Activated CD8-positive, alpha-beta memory T cell treated with anti-CD3 and anti-CD28 coated beads, Interleukin-2, amount 10 ng/mL, durations not matched to agents 7 days and 5 days (primary cell): Measurements from ENCODE around the gene ZHX3. TPM values are rescaled to one million over a fixed set of nuclear protein-coding genes. Genes with fewer than 3 reads are reported as not detected.

Experiments
- ATAC-seq: fragments of 150-1000 bp; cut with Tn5 transposase; one replicate; pipeline ENCODE4 v1.10.0; 2021; ENCODE audit warnings: moderate library complexity
- CTCF ChIA-PET: fragments of 350-600 bp; sonication (Branson Sonifier 250); formaldehyde crosslinking; loops from one replicate; lab custom pipeline; 2021; ENCODE audit warnings: antibody characterized with exemption; lab: Charles Lee
- DNase-seq: peaks from one replicate; pipeline ENCODE4 v3.0.0-alpha.2; 2020
- H3K27ac Mint-ChIP-seq: one replicate; pipeline ENCODE4 v1.8.0; 2021; ENCODE audit warnings: mild to moderate bottlenecking, mixed read lengths
- H3K27me3 Mint-ChIP-seq: one replicate; pipeline ENCODE4 v1.8.0; 2021; ENCODE audit warnings: mixed read lengths
- H3K36me3 Mint-ChIP-seq: one replicate; pipeline ENCODE4 v1.8.0; 2021; ENCODE audit warnings: mild to moderate bottlenecking, mixed read lengths
- H3K4me1 Mint-ChIP-seq: one replicate; pipeline ENCODE4 v1.8.0; 2021; ENCODE audit warnings: mixed read lengths
- H3K4me3 Mint-ChIP-seq: one replicate; pipeline ENCODE4 v1.8.0; 2021; ENCODE audit warnings: mild to moderate bottlenecking, moderate library complexity, mixed read lengths
- H3K9me3 Mint-ChIP-seq: one replicate; pipeline ENCODE4 v1.8.0; 2022; ENCODE audit warnings: low read depth, mixed read lengths
- total RNA-seq, 2 experiments: library from RNA; stranded (reverse); gene quantifications; one replicate each; pipeline ENCODE4 v1.2.3, GENCODE V29; 2021

Gene ZHX3, protein sequence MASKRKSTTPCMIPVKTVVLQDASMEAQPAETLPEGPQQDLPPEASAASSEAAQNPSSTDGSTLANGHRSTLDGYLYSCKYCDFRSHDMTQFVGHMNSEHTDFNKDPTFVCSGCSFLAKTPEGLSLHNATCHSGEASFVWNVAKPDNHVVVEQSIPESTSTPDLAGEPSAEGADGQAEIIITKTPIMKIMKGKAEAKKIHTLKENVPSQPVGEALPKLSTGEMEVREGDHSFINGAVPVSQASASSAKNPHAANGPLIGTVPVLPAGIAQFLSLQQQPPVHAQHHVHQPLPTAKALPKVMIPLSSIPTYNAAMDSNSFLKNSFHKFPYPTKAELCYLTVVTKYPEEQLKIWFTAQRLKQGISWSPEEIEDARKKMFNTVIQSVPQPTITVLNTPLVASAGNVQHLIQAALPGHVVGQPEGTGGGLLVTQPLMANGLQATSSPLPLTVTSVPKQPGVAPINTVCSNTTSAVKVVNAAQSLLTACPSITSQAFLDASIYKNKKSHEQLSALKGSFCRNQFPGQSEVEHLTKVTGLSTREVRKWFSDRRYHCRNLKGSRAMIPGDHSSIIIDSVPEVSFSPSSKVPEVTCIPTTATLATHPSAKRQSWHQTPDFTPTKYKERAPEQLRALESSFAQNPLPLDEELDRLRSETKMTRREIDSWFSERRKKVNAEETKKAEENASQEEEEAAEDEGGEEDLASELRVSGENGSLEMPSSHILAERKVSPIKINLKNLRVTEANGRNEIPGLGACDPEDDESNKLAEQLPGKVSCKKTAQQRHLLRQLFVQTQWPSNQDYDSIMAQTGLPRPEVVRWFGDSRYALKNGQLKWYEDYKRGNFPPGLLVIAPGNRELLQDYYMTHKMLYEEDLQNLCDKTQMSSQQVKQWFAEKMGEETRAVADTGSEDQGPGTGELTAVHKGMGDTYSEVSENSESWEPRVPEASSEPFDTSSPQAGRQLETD
- total RNA-seq, result 10 to 100 TPM; 11.4 to 13.3 TPM

DNA sequence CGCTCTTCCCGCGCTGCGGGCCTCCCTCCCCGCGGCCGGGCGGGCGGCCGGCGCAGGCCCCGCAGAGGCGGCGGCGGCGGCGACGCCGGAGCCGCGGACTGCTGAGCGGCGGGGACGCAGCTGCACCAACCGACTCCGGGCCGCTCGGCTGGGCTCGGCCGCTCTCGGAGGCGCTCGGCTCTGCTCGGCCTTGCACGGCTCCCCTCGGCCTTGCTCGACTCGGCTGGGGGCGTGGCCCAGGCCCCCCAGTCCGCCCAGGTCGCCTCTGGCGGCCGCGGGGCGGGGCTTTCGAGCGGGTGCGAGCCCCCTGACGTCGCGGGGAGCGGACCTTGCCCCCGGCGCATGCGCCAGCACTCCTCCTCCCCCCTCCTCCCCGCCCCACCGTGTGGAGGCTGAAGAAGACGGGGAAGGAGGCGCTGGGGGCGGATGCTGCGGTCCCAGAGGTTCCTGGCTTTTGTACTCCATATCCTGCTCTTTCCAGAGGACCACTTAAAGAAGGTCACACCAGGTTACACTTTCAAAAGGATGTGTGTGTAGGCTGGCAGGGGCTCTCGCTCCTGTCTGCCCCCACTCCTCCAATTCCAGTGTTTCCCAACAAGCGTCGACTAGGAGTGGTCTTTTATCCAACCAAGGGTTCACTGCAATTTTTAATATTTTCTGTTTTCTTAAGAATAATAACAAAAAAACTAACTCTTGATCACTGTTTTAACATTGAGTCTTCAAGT lies at the start of gene ZHX3:
TSS of gene ZHX3 (minus strand) at position 186 of the 725 bp plus-strand sequence. CDS start 112,815 bp downstream, outside the sequence.
- DNase-seq, result peak; percentile 98
- H3K9me3 Mint-ChIP-seq, result no peaks in the 10 kb centered on the region
- no peaks in the 10 kb centered on the region for H3K36me3 Mint-ChIP-seq
- peaks cover 25% of the 10 kb centered on the region for H3K4me1 Mint-ChIP-seq
- CTCF ChIA-PET, result interaction anchor here (1.0 to 2.3 kb wide), 6 partner anchors 8 to 327 kb away, joined by 3 to 8 read pairs (median 6); no protein-coding TSS in a partner anchor
- ATAC-seq, result peak; percentile 99
- peak within 1 kb of the TSS; percentile 84 for H3K27ac Mint-ChIP-seq
- peaks cover 6% of the 10 kb centered on the region for H3K27me3 Mint-ChIP-seq
- H3K4me3 Mint-ChIP-seq, result peak within 1 kb of the TSS; percentile 81

DNA sequence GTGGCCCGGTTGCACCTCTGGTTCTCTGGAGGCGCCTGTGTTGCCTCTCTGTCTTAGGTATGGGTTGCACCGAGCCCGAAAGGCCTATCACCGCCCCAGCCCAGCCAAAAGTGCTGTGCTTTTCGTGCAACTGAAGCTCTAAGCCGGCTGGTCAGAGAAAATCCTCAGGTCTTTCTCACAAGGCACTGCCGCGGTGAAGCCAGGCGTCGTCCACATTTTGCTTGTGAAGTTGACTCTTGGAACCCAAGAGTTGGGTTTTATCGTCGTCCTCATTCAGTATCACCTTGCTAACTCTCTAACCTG lies 49.8 kb upstream of the ZHX3 start:
- no peak for DNase-seq
- Mint-ChIP-seq H3K27ac (no peak overlapping the region), H3K4me1 (no peaks in the 10 kb centered on the region), H3K9me3 (no peaks in the 10 kb centered on the region), H3K36me3 (no peaks in the 10 kb centered on the region), H3K4me3 (no peak overlapping the region), H3K27me3 (peaks cover 32% of the 10 kb centered on the region)
- ATAC-seq, result no peak
- CTCF ChIA-PET, result no interaction called here

DNA sequence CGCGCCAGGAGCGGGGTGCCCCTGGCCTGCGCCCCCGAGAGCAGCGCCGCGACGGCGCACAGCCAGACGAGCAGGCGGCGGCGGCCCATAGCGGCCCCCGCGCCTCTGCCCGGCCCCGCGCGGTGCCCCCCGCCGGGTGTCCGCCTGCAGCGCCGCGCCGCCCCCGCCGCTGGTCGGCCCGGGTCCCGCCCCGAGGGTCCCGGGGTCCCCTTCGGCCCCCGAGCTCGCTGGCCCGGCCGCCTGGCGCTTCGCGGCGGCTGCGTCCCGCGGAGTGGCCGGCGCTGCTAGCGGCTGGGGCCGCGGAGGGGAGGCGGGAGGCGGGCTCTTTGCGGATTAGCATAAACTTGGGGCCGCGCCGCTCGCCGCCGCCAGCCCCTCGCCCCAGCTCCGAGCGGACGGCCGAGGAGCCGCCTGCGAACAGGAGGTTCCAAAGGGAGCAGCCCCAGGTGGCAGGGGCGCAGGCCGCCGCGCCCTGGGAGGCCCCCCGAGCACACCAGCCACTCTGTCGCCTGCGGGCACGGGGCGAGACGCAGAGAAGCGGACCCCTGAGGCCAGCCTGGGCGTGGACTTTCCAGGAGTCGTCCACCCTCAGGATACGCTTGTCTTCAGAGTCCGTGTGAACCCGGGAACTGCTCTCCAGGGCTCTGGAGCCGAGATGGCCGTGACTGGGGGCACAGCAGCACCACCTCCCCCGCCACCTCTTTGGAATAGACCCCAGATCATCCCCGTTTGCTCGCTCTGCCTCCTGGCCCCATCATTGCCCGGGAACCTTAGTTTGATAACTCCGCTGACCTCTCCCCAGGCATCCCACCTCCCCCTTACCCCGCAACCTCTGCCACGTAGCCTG lies 49.2 kb upstream of the ZHX3 start, which contains the start of gene EMILIN3:
TSS of gene EMILIN3 (minus strand) at position 273 of the 847 bp plus-strand sequence. CDS start at position 89, 184 bp downstream.
- ATAC-seq (no peak), DNase-seq (no peak)
- no peak within 1 kb of the TSS for H3K4me3 Mint-ChIP-seq
- H3K4me1 Mint-ChIP-seq, result no peaks in the 10 kb centered on the region
- CTCF ChIA-PET, result no interaction called here
- no peaks in the 10 kb centered on the region for H3K9me3 Mint-ChIP-seq
- H3K36me3 Mint-ChIP-seq, result no peaks in the 10 kb centered on the region
- peaks cover 32% of the 10 kb centered on the region for H3K27me3 Mint-ChIP-seq
- H3K27ac Mint-ChIP-seq, result no peak within 1 kb of the TSS

DNA sequence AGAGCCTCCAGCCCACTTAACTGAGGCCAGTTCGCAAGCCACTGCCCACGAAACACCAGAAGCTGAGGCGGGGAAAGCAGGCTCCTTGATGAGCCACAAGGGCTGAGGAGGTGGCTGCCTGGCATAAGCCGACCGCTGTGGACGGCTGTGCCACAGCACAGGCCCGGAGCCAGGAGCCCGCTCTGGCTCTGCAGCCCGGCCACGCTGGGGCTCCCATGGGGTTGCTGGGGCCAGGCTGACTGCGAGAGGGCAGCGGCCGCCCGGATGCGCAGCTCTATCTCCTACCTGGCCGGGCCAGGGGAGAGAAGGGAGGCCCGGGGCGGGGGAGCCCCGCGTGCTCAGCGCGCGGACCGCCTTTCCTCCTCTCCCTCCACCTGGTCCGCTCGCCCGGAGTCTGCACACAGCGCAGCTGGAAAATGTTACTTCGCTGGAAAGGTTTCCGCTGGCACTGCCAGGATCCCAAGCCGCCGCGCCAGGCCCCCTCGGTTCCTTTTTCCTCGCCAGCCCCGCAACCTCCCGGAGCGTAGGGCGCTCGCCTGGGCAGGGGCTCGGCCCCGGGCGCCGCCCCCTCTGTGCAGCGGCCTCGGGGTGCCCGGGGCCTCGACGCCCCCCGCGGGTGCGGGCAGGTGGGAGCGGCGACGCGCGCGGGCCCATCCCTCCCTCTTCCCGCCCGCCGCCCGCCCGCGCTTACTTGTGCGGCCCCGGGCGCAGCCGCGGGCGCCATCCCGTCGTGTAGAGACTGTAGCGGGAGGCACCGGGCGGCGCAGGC lies 48.4 kb upstream of the ZHX3 start:
- CTCF ChIA-PET, result no interaction called here
- H3K36me3 Mint-ChIP-seq, result no peaks in the 10 kb centered on the region
- no peak overlapping the region for H3K27ac Mint-ChIP-seq
- H3K27me3 Mint-ChIP-seq, result peaks cover 32% of the 10 kb centered on the region
- H3K4me3 Mint-ChIP-seq, result no peak overlapping the region
- no peak for ATAC-seq
- no peaks in the 10 kb centered on the region for H3K4me1 Mint-ChIP-seq
- DNase-seq, result no peak
- H3K9me3 Mint-ChIP-seq, result no peaks in the 10 kb centered on the region

DNA sequence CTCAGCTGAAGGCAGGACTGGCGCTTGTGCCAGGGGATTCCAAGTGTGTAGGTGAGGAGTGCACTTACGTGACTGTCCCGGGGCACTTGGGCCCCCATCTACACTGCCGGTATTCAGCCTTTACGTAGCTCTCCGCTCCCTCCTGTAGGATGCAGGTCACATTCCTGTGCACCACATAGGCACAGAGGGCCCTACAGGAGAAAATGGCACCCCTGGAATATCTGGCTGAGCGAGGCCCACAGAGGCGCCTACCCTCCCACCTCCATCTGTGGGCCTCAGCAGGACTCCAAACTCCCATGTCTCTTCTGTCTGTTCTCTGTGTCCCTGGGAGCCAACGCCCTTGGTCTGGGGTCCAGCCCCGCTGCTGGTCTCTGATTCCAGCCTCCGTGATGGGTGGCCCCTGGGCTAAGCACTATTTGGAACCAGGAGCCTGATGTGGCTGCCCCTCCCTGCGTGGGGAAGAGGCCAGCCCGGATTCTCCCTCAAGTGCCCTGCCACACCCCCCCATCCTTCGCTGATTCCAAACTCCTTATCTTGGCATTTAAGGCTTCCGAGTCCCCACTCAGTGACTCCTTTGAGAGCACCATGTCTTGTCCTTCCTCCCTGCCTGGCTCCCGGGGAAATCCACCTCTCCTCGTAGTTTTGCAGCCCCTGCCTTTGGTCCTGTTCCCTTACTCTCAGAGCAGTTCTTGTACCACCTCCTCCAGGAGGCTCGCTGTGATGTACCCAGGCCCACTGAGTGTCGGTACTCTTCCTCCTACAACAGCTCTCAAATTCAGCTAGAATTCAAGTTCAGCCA lies 47.6 kb upstream of the ZHX3 start:
- peaks cover 32% of the 10 kb centered on the region for H3K27me3 Mint-ChIP-seq

DNA sequence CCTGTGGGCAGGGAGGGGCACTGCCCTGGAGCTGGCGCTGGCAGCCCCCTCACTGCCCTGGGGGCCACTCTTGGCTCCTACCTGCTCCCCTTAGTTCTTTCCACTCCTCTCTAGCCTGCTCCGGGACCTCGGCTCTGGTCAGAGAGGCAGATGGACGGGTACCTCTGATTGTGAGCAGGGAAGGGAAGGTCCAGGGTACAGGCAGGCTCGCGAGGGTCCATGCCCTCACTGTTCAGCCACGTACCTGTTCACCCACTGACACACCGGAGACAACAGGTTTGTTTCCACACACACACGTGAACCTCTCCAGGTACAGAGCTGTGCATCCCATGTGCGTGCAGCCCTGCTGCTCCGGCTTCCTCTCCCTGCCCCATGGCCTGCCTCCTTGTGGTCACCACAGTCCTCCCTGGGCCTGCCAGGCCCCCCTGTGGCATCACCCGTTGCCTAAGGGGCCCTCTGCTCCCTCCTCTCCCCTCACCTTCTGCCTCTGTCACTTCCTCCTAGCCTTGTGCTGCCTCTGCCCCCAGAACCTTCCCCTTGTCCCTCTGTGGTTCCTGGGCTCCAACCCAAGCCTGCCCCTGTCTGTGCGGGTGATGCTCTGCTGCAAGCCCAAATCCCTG lies 46.8 kb upstream of the ZHX3 start:
- Mint-ChIP-seq H3K36me3 (no peaks in the 10 kb centered on the region), H3K27ac (no peak overlapping the region), H3K27me3 (peaks cover 29% of the 10 kb centered on the region), H3K9me3 (no peaks in the 10 kb centered on the region), H3K4me1 (no peaks in the 10 kb centered on the region), H3K4me3 (no peak overlapping the region)
- ATAC-seq (no peak), DNase-seq (no peak)
- CTCF ChIA-PET, result no interaction called here

More for the DNA sequence above, 47.6 kb upstream of the ZHX3 start:
- no peak overlapping the region for H3K4me3 Mint-ChIP-seq
- no peak for DNase-seq
- CTCF ChIA-PET, result no interaction called here
- H3K4me1 Mint-ChIP-seq, result no peaks in the 10 kb centered on the region
- no peak for ATAC-seq
- H3K9me3 Mint-ChIP-seq, result no peaks in the 10 kb centered on the region
- no peaks in the 10 kb centered on the region for H3K36me3 Mint-ChIP-seq
- no peak overlapping the region for H3K27ac Mint-ChIP-seq

DNA sequence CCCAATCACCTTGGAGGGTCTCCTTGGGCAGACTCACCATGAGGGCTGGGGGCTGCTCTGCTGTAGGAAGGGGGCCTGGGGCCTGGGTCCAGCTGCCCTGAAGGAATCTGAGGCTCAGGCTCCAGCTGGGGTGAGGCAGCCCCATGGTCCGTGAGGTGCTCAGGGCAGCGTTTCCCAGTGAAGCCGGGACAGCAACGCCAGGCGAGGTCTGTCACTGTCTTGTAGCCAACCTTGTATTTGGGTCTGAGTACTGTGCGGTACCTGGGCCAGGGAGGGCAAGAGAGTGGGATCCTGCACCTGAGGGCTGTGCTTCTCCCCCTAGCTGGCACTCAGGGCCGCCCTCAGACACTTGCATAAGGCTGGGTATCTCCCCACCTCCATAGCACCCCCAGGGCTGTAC lies 46.1 kb upstream of the ZHX3 start:
- DNase-seq (no peak), ATAC-seq (no peak)
- CTCF ChIA-PET, result no interaction called here
- H3K9me3 Mint-ChIP-seq, result no peaks in the 10 kb centered on the region
- H3K36me3 Mint-ChIP-seq, result no peaks in the 10 kb centered on the region
- no peak overlapping the region for H3K27ac Mint-ChIP-seq
- peaks cover 24% of the 10 kb centered on the region for H3K27me3 Mint-ChIP-seq
- no peaks in the 10 kb centered on the region for H3K4me1 Mint-ChIP-seq
- no peak overlapping the region for H3K4me3 Mint-ChIP-seq

DNA sequence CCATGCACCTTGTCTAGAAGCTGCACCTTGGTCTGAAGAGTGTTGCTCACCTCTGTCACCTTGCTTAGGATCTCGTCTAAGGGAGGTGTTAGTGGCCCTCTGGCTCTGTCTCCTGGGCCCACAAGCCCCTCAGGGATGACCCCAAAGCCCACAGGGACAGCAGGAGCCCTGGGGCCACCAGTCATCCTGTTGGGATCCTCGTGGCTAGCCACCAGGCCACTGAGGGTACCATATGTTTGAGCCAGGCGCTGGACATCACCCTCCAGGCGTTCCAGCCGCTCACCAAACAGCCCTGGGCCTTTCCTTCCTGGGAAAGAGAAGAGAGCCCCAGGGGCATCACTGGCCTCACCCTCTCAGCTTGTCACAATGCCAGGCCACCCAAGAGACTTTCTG lies 45.2 kb upstream of the ZHX3 start:
- Mint-ChIP-seq H3K27ac (no peak overlapping the region), H3K27me3 (peaks cover 19% of the 10 kb centered on the region), H3K9me3 (no peaks in the 10 kb centered on the region), H3K4me3 (no peak overlapping the region), H3K4me1 (no peaks in the 10 kb centered on the region), H3K36me3 (no peaks in the 10 kb centered on the region)
- CTCF ChIA-PET, result no interaction called here
- no peak for ATAC-seq
- DNase-seq, result no peak

DNA sequence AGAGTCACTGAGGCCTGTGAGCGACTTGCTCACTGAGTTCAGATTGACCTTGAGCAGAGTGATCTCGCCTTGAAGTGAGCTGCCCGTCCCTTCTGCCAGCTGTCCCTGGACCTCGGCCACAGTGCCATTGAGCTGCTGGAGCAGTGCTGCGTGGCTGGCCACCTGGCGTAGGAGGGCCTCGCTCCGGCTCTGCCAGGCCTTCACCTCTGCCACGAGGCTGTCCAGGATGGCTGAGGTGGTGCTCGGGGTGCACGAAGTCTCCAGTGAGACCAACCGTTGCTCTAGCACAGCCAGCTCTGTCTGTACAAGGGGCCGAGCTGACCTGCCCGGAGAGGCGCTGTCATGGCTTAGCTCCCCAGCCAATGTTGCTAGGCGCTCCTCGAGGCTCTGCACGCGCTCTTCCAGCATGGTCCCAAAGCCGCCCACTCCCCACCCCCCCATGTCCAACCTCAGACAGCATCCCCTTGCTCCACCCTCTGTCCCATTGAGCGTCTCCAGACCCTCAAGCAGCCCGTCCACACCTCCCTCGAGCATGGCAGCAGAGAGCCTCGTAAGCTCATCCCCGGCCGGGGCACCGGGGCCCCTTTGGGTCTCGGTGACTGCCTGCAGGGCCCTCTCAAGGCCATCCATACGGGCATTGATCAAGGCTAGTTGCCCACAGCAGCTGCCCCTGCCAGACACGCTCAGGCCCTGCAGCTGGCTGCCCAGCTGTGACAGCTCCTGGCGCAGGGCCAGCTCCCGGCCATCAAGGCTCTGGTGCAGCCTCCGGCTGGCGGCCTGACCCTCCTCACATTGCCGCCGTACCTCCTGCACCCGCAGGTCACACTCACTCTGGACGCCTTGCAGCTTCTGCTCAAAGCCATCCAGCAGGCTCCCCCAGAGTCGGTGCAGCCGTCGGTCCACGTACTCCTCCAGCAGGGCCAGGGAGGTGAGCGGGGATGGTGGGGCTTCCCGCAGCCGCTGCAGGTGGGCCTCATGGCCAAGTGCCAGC lies 44.5 kb upstream of the ZHX3 start:
- H3K4me1 Mint-ChIP-seq, result no peaks in the 10 kb centered on the region
- H3K9me3 Mint-ChIP-seq, result no peaks in the 10 kb centered on the region
- CTCF ChIA-PET, result no interaction called here

More for the DNA sequence above, 44.5 kb upstream of the ZHX3 start:
- Mint-ChIP-seq H3K27ac (no peak overlapping the region), H3K36me3 (no peaks in the 10 kb centered on the region), H3K27me3 (peaks cover 12% of the 10 kb centered on the region), H3K4me3 (no peak overlapping the region)
- no peak for ATAC-seq
- DNase-seq, result no peak
